ENCODE data around the gene PACRG.
"Not testable (repeated sequence)": the region's sequence is repeated elsewhere in the genome, so short reads cannot be mapped to it uniquely, and the experiment has no call there.

Gene PACRG

GRCh38 chr6:163298079-163298830 is 570.5 kb downstream of the PACRG start:
- DNase-seq = no peak

DNA sequence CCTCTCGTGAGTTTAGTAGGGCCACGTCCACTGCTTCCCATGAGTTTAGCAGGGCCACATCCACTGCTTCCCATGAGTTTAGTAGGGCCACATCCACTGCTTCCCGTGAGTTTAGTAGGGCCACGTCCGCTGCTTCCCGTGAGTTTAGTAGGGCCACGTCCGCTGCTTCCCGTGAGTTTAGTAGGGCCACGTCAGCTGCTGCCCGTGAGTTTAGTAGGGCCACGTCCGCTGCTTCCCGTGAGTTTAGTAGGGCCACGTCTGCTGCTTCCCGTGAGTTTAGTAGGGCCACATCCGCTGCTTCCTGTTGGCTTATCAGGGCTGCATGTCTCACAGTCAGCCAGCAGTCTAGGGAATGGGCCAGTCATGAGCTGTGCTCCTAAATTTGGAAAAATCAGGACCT is 573.1 kb downstream of the PACRG start:
- no peak for DNase-seq

GRCh38 chr6:163301726-163302635 is 574.2 kb downstream of the PACRG start:
- no peak for DNase-seq

DNA sequence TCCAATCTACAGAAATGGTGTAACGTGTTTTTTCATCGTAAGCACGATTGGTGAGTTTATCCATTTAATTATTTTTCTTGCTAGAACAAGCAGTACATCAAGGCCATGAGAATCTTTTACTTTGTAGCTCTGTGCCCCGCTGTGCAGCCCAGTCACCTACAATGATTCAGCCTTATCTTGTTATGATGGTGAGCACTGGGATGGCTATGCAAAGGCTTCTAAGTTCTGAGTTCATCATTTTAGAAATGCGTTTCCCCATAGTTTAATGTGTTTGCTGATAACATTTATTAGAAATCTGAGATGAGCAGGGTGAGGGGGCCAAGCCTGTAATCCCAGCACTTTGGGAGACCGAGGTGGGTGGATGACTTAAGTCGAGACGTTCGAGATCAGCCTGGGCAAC is 575.0 kb downstream of the PACRG start:
- no peak for DNase-seq

GRCh38 chr6:163306000-163306399 is 578.2 kb downstream of the PACRG start:
- DNase-seq = no peak

GRCh38 chr6:163308629-163309440 is 581.1 kb downstream of the PACRG start:
- no peak for DNase-seq

GRCh38 chr6:163309491-163310026 is 581.8 kb downstream of the PACRG start:
- no peak for DNase-seq

GRCh38 chr6:163310096-163310972 is 582.6 kb downstream of the PACRG start:
- no peak for DNase-seq

- no peak for DNase-seq
These were observed 583.2 kb downstream of the PACRG start for GRCh38 chr6:163310973-163311383.

DNA sequence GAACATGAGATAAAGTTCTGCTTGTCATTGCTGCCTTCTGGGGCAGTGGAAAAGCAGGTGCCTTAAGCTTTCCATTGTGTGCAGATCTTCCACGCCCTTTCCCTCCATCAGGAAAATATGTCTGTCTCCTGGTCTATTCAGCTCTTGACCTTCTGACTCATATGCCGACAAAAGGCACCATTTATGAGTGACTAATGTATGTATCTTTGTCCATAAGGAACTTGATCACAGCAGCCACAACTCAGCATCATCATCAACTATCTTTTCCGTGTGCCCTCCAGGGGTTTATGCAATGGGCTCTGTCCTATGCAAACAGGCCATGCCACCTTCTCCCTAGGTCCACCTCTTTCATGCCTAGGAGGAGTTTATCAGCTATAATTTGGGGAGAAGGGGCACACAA is 584.1 kb downstream of the PACRG start:
- DNase-seq = no peak

DNA sequence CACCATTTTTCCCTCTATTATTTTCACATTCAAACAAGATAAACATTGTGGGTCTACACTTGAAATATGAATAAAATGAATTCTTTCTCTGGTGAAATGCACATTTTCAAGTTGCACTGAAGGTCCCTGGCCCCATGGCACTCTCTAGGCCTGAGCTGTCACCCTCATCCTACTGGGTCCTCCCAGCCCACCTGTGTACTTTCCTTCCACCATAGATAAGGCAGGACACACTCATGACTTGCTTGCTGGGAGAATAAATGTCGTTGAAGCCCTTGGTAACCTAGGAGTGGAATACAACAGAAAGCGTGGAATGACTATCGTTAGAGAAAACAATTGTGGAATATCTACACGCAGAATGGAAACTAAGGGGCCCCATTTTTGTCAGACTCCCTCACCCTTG is 585.8 kb downstream of the PACRG start:
- DNase-seq = no peak

- DNase-seq = no peak
These were observed 586.2 kb downstream of the PACRG start for GRCh38 chr6:163313981-163314380.

GRCh38 chr6:163314791-163315470 is 587.2 kb downstream of the PACRG start:
- no peak for DNase-seq

DNA sequence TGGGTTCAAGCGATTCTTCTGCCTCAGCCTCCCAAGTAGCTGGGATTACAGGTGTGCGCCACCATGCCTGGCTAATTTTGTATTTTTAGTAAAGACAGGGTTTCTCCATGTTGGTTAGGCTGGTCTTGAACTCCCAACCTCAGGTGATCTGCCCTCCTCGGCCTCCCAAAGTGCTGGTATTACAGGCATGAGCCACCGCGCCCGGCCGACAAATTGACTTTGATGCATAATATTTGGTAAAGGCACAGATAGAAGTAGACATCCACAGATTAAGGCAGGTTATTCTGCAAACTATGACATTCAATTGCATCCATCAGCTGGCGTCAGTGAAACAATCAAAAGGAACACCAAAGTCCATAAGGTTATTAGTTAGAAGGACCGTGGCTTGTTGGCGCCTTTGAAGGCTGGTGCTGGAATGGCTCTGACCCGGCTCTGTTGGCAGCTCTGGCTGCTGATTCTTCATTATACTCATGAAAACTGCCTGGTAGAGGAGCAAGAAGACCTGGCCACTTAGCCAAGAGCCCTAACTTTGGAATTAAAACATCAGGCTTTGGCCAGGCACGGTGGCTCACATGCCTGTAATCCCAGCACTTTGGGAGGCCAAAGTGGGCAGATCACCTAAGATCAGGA is 589.2 kb downstream of the PACRG start:
- not testable (repeated sequence) for DNase-seq

DNA sequence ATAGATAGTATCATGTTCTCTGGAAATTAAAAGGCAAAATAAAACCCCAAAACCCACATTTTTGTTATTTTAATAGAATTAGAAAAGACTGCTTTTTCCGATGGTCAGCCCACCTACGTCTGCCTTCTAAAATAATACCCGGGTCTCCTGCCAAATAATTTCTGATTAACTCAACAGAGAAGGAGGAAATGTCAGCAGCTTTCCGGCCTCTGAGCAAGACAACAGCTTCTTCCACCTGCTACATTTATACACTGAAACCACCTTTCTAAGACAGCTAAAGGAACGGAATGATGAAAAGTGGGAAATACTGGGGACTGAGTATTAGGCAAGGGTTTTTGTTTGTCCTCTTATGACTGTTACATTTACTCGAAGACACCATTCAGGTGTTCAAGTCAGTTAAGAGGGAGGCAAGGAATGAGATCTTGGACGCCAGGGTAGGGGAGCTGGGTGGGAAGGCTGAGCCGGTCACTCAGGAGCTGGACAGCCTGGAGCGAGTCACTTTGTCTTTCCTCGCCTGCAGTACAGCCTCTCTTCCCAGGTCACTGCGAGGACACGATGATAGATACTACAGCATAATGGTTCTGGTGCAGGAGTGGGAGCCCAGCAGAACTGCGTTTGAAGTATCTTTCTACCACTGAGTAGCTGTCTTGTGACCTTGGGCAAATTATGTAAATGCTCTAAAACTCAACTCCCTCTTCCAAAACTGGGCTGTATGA is 590.5 kb downstream of the PACRG start:
- no peak for DNase-seq

DNA sequence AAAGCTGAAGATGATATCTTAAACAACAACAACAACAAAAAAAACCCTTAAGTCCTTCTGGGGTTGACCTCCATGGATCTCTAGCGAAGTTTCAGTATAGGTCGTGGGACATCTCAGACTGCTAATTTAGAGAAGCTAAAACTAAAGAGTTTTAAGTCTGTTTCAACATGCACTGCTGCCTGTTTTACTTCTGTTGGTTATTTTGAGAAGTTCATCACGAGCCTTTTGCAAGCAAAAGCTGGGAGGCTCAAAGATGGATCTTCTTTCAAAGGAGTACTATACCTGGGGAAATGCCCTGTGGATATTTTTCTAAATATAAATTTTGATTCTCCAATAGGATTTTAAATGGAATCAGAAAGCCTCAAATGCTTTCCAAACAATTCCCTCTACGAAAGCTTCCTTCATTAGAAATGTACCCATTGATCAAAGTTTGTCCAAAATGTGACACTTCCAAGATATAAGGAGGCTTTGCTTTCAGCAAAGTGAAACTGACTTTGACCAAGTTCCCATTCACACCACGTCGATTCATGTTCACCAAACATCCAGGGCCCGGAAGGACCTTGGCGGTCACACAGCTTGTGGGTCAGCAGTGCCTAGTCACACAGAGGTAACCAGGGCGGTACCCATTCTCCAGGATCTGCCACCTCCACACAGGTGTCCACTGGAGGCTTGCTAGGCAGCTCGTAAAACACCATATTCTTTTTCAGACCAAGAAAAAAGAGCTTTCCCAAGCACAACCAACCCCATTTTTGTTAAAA is 592.0 kb downstream of the PACRG start:
- DNase-seq = no peak

DNA sequence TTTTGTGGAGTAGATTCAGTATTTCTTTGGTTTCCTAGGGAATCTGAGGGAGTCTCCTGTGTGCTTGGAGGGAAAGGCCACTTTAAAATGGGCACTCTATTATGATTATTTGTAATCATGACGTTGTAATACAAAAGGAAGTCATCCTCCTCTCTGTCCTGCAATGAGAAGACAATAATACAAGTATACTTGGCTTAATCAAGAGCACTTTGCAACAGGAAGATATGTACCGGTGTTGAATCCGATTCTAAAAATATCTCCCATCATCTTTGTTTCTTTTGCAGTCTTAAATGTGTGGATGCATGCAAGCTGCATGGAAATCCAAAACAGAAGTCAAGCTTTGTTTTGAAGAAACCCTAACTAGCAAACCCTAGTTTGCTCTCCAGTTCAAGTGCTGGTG is 592.6 kb downstream of the PACRG start:
- no peak for DNase-seq

DNA sequence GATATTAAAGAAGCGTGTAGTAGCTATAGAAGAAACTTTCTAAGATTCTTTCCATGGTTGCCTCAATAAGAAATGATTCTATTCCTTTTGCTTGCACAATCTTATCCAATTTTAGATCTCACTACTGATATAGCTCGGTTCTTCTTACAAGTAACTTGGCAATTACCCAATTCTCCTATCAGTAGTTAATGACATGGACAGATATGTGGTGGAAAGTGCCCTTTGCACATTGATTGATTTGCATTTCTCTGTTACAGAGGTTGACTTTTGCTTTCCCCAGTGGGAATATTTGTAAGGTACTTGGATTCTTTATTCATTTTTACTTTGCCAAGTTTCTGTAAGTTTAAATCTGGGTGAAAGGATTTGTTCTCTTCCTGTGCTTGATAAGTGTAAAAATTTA is 593.0 kb downstream of the PACRG start:
- no peak for DNase-seq

GRCh38 chr6:163321717-163322116 is 593.9 kb downstream of the PACRG start:
- DNase-seq = no peak

Data from activated CD4-positive, alpha-beta T cell treated with anti-CD3 and anti-CD28 coated beads, Interleukin-2, amount 50 U/mL, for 4 hours (primary cell).